GM12874 (cell line): Measurements from ENCODE around the gene PPM1N.

ENCODE experiments used
- TF ChIP-seq, protein P1 (sequence below): IDR thresholded peaks from 2 replicates; pipeline ENCODE4 v1.5.1; 2011; ENCODE audit warnings: low read depth, mild to moderate bottlenecking, control low read depth, low read length, moderate library complexity; ENCODE audit not compliant: insufficient read depth

The PPM1N gene

DNA sequence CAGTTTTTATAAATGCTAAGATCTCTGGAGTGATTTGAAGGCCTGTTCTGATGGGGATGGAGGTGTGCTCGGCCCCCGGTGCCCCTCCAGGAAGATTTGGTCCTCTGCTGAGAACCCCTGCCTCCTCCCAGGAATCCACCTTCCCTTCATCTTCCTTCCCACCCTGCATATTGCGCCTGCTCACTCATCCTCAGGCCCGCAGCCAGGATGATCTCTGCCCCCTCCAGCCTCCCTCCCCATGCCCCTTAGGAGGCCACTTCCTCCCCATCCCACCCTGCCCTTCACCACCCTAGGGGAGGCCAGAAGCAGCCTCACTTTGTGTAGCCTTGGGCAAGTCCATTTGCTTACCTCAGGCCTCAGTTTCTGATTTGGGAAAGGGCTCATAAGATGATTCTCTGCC, 28.7 kb downstream of the PPM1N start:
- TF ChIP-seq, protein P1, sequence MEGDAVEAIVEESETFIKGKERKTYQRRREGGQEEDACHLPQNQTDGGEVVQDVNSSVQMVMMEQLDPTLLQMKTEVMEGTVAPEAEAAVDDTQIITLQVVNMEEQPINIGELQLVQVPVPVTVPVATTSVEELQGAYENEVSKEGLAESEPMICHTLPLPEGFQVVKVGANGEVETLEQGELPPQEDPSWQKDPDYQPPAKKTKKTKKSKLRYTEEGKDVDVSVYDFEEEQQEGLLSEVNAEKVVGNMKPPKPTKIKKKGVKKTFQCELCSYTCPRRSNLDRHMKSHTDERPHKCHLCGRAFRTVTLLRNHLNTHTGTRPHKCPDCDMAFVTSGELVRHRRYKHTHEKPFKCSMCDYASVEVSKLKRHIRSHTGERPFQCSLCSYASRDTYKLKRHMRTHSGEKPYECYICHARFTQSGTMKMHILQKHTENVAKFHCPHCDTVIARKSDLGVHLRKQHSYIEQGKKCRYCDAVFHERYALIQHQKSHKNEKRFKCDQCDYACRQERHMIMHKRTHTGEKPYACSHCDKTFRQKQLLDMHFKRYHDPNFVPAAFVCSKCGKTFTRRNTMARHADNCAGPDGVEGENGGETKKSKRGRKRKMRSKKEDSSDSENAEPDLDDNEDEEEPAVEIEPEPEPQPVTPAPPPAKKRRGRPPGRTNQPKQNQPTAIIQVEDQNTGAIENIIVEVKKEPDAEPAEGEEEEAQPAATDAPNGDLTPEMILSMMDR = no peak

DNA sequence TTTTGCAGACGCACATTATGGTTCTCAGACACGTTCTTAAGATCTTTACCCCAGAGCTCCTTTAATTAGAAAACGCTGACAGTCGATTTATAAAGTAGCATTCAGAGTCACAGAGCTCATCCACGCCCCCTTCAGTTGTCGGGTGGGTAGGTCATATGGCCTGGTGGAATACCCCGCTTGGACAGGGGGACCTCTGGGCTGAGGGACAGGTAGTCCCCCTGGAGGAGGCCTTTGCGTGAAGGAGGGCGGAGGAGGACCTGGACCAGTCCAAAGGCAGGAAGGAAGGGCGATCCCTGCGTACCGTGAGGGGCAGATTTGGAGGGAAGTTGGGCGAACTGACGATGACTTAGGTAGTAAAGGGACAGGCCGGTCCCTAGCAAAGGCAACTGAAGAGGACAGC, 29.5 kb downstream of the PPM1N start:
- TF ChIP-seq, protein P1 = no peak

DNA sequence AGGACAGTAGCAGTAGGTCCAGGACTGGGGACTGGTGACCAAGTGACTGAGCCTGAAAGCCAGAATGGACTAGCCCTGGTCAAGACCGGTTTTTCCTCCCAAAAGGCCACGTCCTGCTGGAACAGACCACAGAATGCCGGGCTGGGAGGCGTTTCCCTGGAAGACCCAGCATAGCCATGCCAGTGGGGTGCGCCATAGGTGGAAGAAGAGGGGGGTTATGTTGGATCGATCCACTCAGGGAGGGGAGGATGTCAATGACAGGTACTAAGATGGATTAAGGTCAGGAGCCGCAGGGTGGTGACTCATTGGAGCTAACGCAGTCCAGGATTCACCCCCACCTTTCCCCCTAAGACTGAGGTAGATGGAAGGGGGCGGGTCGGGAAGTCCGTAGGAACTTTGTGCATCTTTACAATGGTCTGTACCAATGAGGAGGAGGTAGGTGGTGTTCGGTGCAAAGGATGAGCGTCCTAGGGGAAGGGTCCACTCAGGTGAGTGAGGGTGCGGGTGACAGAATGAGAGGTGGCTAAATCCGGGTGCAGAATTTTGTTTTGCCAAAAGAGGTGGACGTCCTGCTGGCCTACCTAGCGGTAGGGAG, 30.0 kb downstream of the PPM1N start:
- TF ChIP-seq, protein P1 = no peak

DNA sequence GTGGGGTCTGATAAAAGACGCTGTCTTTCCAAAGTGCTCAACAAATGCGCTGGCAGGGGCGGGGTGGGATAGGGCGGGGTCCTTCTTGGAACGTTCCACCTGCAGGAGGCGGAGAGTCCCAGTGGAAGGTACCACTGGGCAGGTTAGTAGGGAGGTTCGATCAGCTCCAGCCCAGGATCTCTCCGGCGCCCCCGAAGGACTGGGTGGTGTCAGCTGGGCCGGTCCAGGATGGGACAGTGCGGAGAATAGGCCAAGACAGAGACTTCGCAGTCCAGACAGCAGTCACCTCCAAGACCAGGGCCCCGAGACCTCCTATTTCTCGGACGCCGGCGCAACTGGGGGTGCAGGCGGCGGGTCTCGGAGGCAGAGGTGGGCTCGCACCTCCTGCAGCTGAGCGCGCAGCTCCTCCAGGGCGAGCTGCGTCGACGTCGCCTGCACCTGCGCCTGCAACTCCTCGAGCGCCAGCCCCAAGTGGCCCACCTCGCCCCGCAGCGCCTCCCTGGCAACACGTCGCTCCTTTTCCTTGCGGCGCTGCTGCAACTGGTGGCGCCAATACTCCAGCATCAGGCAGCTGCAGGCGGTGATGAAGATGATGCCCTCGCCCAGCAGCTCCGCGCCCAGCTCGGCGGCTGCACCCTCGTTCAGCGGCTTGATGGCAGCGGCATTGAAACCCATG, 30.6 kb downstream of the PPM1N start:
- TF ChIP-seq, protein P1 = no peak

DNA sequence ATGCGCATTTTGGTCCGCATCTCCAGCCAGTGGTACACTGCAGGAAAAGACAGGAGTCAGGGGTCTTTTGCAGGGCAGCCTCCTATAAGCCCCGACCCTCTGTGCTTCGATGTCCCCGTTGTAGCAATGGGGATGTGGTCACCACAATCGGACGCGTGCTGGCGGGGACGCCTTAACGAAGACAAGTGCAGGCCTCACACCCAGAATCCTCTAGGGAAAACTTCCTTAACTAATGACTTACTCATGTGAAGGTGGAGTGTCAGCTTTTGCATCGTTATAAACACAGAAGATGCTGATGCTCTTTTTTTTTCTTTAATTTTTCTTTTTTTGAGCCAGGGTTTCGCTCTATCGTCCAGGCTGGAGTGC, 31.2 kb downstream of the PPM1N start:
- TF ChIP-seq, protein P1 = no peak

DNA sequence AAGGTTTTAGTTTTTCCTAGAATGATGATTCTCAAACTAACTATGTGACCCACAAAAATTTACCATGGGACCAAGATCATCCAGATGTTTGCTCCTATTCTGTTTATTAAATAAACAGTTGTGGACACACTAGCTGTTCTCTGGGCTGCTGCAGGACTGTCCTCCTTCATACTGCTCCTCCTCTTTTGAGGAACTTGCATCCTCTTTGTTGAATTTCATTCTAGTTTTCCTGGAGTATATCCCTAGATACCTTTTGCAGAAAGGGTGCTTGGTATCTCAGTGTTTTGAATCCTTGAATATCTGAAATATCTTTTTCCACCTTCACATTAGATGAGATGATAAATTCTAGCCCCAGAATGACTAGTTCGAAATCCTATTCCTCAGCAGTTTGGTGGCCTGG, 33.1 kb downstream of the PPM1N start:
- TF ChIP-seq, protein P1 = no peak

DNA sequence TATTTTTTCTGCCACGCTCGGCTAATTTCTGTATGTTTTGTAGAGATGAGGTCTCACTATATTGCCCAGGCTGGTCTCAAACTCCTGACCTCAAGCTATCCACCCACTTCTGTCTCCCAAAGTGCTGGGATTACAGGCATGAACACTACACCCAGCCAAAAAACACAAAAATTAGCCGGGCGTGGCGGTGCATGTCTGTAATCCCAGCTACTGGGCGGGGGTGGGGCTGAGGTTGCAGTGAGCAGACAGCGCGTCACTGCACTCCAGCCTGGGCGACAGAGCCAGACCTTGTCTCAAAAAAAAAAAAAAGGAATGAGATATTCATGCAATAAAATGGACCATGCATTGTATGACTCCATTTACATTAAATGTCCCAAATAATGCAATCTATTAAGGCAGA, 41.2 kb downstream of the PPM1N start:
- TF ChIP-seq, protein P1 = no peak
